IMR-90 (cell line): Measurements from ENCODE around the gene NKX2-1. TPM values are rescaled to one million over a fixed set of nuclear protein-coding genes. Genes with fewer than 3 reads are reported as not detected.

ENCODE experiments used
- ATAC-seq: fragments of 200-7000 bp; cut with Tn5 transposase; 2 replicates; pipeline ENCODE4 v1.9.1; 2020; ENCODE audit warnings: low read depth, mild to moderate bottlenecking, moderate library complexity
- BruUV-seq: library from RNA; stranded (reverse); fragments of 400-500 nt; replicated peaks from 2 replicates; lab custom pipeline; 2021; lab: Mats Ljungman, UMichigan
- CTCF ChIA-PET: fragments of 300-600 bp; formaldehyde crosslinking; extraction: SDS; loops from one replicate; lab custom pipeline; 2021; ENCODE audit warnings: antibody characterized with exemption; lab: Yijun Ruan, JAX
- POLR2A ChIA-PET: fragments of 300-600 bp; sonication (Branson Sonifier 250); formaldehyde crosslinking; loops from one replicate; lab custom pipeline; 2022; ENCODE audit warnings: antibody characterized with exemption; ENCODE audit not compliant: unreplicated experiment; lab: Charles Lee
- DNase-seq: peaks from one replicate; pipeline ENCODE4 v3.0.0; 2013
- H2AFZ ChIP-seq: replicated peaks from 2 replicates; pipeline ENCODE3; 2013; ENCODE audit warnings: low read length, mild to moderate bottlenecking; ENCODE audit not compliant: poor library complexity
- H2AK5ac ChIP-seq: 2 replicates; pipeline ENCODE4 v1.6.1; 2013; ENCODE audit warnings: low read depth, low read length, inconsistent platforms
- H2AK9ac ChIP-seq: replicated peaks from 2 replicates; pipeline ENCODE3; 2013; ENCODE audit warnings: mild to moderate bottlenecking, low read depth, low read length, moderate library complexity; ENCODE audit not compliant: poor library complexity
- H2BK120ac ChIP-seq: 2 replicates; pipeline ENCODE4 v1.6.1; 2013; ENCODE audit warnings: low read depth, low read length, inconsistent platforms
- H2BK15ac ChIP-seq: 3 replicates; pipeline ENCODE4 v1.6.1; 2013; ENCODE audit warnings: low read depth, low read length, inconsistent platforms
- H2BK20ac ChIP-seq: 2 replicates; pipeline ENCODE4 v1.6.1; 2013; ENCODE audit warnings: low read depth, mild to moderate bottlenecking, inconsistent platforms, low read length, moderate library complexity
- H2BK5ac ChIP-seq: 2 replicates; pipeline ENCODE4 v1.6.1; 2013; ENCODE audit warnings: mild to moderate bottlenecking, low read depth, low read length, inconsistent platforms; ENCODE audit not compliant: poor library complexity, severe bottlenecking
- H3K14ac ChIP-seq: replicated peaks from 2 replicates; pipeline ENCODE4 v1.6.1; 2013; ENCODE audit warnings: low read depth, low read length, inconsistent platforms
- H3K18ac ChIP-seq: 2 replicates; pipeline ENCODE4 v1.6.1; 2013; ENCODE audit warnings: low read depth, low read length, control low read depth
- H3K23ac ChIP-seq: 2 replicates; pipeline ENCODE4 v1.6.1; 2013; ENCODE audit warnings: low read depth, low read length, inconsistent platforms
- H3K27ac ChIP-seq: 2 replicates; pipeline ENCODE4 v1.5.1; 2013; ENCODE audit warnings: mild to moderate bottlenecking, control low read depth, low read length; ENCODE audit not compliant: insufficient read depth
- H3K27me3 ChIP-seq: 2 replicates; pipeline ENCODE4 v1.6.1; 2013; ENCODE audit warnings: low read length; ENCODE audit not compliant: control insufficient read depth, insufficient read depth
- H3K36me3 ChIP-seq: 2 replicates; pipeline ENCODE4 v1.6.1; 2013; ENCODE audit warnings: low read length, mixed read lengths; ENCODE audit not compliant: control insufficient read depth, insufficient read depth
- H3K4ac ChIP-seq: 2 replicates; pipeline ENCODE4 v1.6.1; 2013; ENCODE audit warnings: low read depth, low read length, inconsistent platforms
- H3K4me1 ChIP-seq: 2 replicates; pipeline ENCODE4 v1.6.1; 2013; ENCODE audit warnings: low read length, mixed read lengths; ENCODE audit not compliant: control insufficient read depth, insufficient read depth
- H3K4me2 ChIP-seq: 2 replicates; pipeline ENCODE4 v1.6.1; 2013; ENCODE audit warnings: low read depth, mild to moderate bottlenecking, control low read depth, low read length, moderate library complexity
- H3K4me3 ChIP-seq: 2 replicates; pipeline ENCODE4 v1.5.1; 2013; ENCODE audit warnings: low read depth, mild to moderate bottlenecking, control low read depth, low read length, moderate library complexity; ENCODE audit not compliant: insufficient read depth
- H3K56ac ChIP-seq: 2 replicates; pipeline ENCODE4 v1.6.1; 2013; ENCODE audit warnings: low read length, inconsistent platforms; ENCODE audit not compliant: insufficient read depth; ENCODE audit errors: extremely low read depth
- H3K79me1 ChIP-seq, 2 experiments: 2 replicates each; pipeline ENCODE4 v1.6.1; 2013; ENCODE audit warnings: low read length in 2 of 2, inconsistent platforms in 1 of 2, low read depth in 1 of 2
- H3K9ac ChIP-seq: 2 replicates; pipeline ENCODE4 v1.6.1; 2013; ENCODE audit warnings: low read depth, low read length, control low read depth
- H3K9me1 ChIP-seq: 2 replicates; pipeline ENCODE4 v1.6.1; 2013; ENCODE audit warnings: low read length, inconsistent platforms; ENCODE audit not compliant: insufficient read depth
- H3K9me3 ChIP-seq: 2 replicates; pipeline ENCODE4 v1.6.1; 2013; ENCODE audit warnings: low read length; ENCODE audit not compliant: control insufficient read depth, insufficient read depth
- H4K20me1 ChIP-seq: 2 replicates; pipeline ENCODE4 v1.6.1; 2013; ENCODE audit warnings: low read length, inconsistent platforms; ENCODE audit not compliant: insufficient read depth
- H4K5ac ChIP-seq: 2 replicates; pipeline ENCODE4 v1.6.1; 2013; ENCODE audit warnings: mild to moderate bottlenecking, low read depth, low read length, control low read depth
- H4K8ac ChIP-seq, 2 experiments: 2 replicates each; pipeline ENCODE4 v1.6.1; 2013; ENCODE audit warnings: low read depth in 2 of 2, low read length in 2 of 2, control low read depth in 1 of 2, inconsistent platforms in 1 of 2
- H4K91ac ChIP-seq: 2 replicates; pipeline ENCODE4 v1.6.1; 2013; ENCODE audit warnings: low read depth, low read length, inconsistent platforms; ENCODE audit not compliant: insufficient read depth
- BHLHE40 ChIP-seq: fragments of 150-350 bp; IDR thresholded peaks from 2 replicates; pipeline ENCODE4 v1.6.1; 2016; ENCODE audit warnings: mild to moderate bottlenecking, low read depth, low read length
- CEBPB ChIP-seq: IDR thresholded peaks from 2 replicates; pipeline ENCODE4 v1.6.1; 2012; ENCODE audit warnings: low read depth, low read length, improper control_type of control experiment
- CHD1 ChIP-seq: IDR thresholded peaks from 2 replicates; pipeline ENCODE4 v1.6.1; 2012; ENCODE audit warnings: low read depth, low read length, improper control_type of control experiment
- ELK1 ChIP-seq: fragments of 150-350 bp; IDR thresholded peaks from 2 replicates; pipeline ENCODE4 v1.6.1; 2016; ENCODE audit warnings: low read depth, mild to moderate bottlenecking, low read length, moderate library complexity, borderline replicate concordance
- FOS ChIP-seq: fragments of 150-350 bp; IDR thresholded peaks from 2 replicates; pipeline ENCODE4 v1.6.1; 2016; ENCODE audit warnings: low read depth, low read length
- MAFK ChIP-seq: IDR thresholded peaks from 2 replicates; pipeline ENCODE4 v1.6.1; 2012; ENCODE audit warnings: low read depth, low read length, improper control_type of control experiment
- MAZ ChIP-seq: IDR thresholded peaks from 2 replicates; pipeline ENCODE4 v1.6.1; 2012; ENCODE audit warnings: low read depth, mild to moderate bottlenecking, low read length, improper control_type of control experiment, moderate library complexity, borderline replicate concordance
- MXI1 ChIP-seq: IDR thresholded peaks from 2 replicates; pipeline ENCODE4 v1.6.1; 2012; ENCODE audit warnings: low read depth, mild to moderate bottlenecking, low read length, moderate library complexity, borderline replicate concordance
- NFE2L2 ChIP-seq: fragments of 150-350 bp; IDR thresholded peaks from 2 replicates; pipeline ENCODE4 v1.6.1; 2016; ENCODE audit warnings: low read depth, mild to moderate bottlenecking, low read length
- POLR2A ChIP-seq: IDR thresholded peaks from 2 replicates; pipeline ENCODE4 v1.6.1; 2012; ENCODE audit warnings: mild to moderate bottlenecking, low read depth, low read length
- RAD21 ChIP-seq: IDR thresholded peaks from 2 replicates; pipeline ENCODE4 v1.6.1; 2012; ENCODE audit warnings: low read length, improper control_type of control experiment
- RCOR1 ChIP-seq: IDR thresholded peaks from 2 replicates; pipeline ENCODE4 v1.6.1; 2012; ENCODE audit warnings: mild to moderate bottlenecking, low read length, improper control_type of control experiment; ENCODE audit not compliant: insufficient replicate concordance
- RFX5 ChIP-seq: IDR thresholded peaks from 2 replicates; pipeline ENCODE4 v1.8.0; 2012; ENCODE audit warnings: low read depth, mild to moderate bottlenecking, low read length, moderate library complexity
- SMC3 ChIP-seq: fragments of 150-350 bp; IDR thresholded peaks from 2 replicates; pipeline ENCODE4 v1.6.1; 2016; ENCODE audit warnings: low read depth, mild to moderate bottlenecking, antibody characterized with exemption, low read length, moderate library complexity
- dilution Hi-C: fragments of 300-500 bp; cut with HindIII; formaldehyde crosslinking; loops from one replicate; pipeline ENCODE4 v1.14.3; 2018; ENCODE audit warnings: low sequenced_read_pairs; ENCODE audit not compliant: unreplicated experiment
- in situ Hi-C: fragments of 300-500 bp; cut with MboI; formaldehyde crosslinking; loops from 3 replicates; pipeline ENCODE4 v1.14.3; 2019; ENCODE audit warnings: low sequenced_read_pairs, inconsistent platforms, mixed read lengths
- intact Hi-C: fragments of 100-400 bp; cut with micrococcal nuclease; formaldehyde crosslinking; loops from 2 replicates; pipeline ENCODE4 v1.10.0; 2022
- polyA plus RNA-seq, 3 experiments: library from polyadenylated mRNA; depleted of rRNA; stranded (reverse); fragments of >200 nt; gene quantifications; 2 replicates each; pipeline ENCODE4 v1.2.3, GENCODE V29; 2012; ENCODE audit warnings: low replicate concordance in 1 of 3
- total RNA-seq: library from RNA; depleted of rRNA; stranded (reverse); fragments of >200 nt; gene quantifications from 2 replicates; pipeline ENCODE4 v1.2.3, GENCODE V29; 2012
- TF ChIP-seq, protein P1 (sequence below): fragments of 150-350 bp; IDR thresholded peaks from 2 replicates; pipeline ENCODE4 v1.6.1; 2017; ENCODE audit warnings: mild to moderate bottlenecking, antibody characterized with exemption, low read length, low read depth
- TF ChIP-seq, protein P2 (sequence below): conservative IDR thresholded peaks from 2 replicates; pipeline ENCODE4 v1.5.1; 2012; ENCODE audit warnings: mild to moderate bottlenecking, low read depth, low read length, improper control_type of control experiment

The NKX2-1 gene
- total and polyA plus RNA-seq, 2 of the 4 experiments (the other 2 are of a cell fraction): not detected

- Histone ChIP-seq H2BK120ac (no peak overlapping the region), H2BK5ac (no peak overlapping the region), H3K4me2 (no peak overlapping the region), H2AFZ (no peak overlapping the region), H3K27me3 (peaks cover 31% of the 10 kb centered on the region), H2BK15ac (no peak overlapping the region), H3K9me1 (no peaks in the 10 kb centered on the region), H3K18ac (no peak overlapping the region), H2AK9ac (no peak overlapping the region), H2BK20ac (no peak overlapping the region), H3K4me3 (no peak overlapping the region), H4K91ac (no peak overlapping the region), H3K14ac (no peak overlapping the region), H3K9me3 (peaks cover 4% of the 10 kb centered on the region), H3K4ac (no peak overlapping the region), H3K23ac (no peak overlapping the region), H3K9ac (no peak overlapping the region), H4K5ac (no peak overlapping the region), H2AK5ac (no peak overlapping the region), H3K79me1 (no peaks in the 10 kb centered on the region), H3K27ac (no peak overlapping the region), H3K36me3 (no peaks in the 10 kb centered on the region), H3K56ac (no peak overlapping the region), H3K4me1 (no peaks in the 10 kb centered on the region), H4K20me1 (no peaks in the 10 kb centered on the region), H4K8ac (no peak overlapping the region)
- TF ChIP-seq SMC3: no peak
- TF ChIP-seq, protein P1, sequence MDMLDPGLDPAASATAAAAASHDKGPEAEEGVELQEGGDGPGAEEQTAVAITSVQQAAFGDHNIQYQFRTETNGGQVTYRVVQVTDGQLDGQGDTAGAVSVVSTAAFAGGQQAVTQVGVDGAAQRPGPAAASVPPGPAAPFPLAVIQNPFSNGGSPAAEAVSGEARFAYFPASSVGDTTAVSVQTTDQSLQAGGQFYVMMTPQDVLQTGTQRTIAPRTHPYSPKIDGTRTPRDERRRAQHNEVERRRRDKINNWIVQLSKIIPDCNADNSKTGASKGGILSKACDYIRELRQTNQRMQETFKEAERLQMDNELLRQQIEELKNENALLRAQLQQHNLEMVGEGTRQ: no peak
- no peak for TF ChIP-seq CHD1
- no peak for TF ChIP-seq ELK1
- no peak for TF ChIP-seq RCOR1
- TF ChIP-seq POLR2A: no peak
- no peak for TF ChIP-seq MXI1
- TF ChIP-seq NFE2L2: no peak
- no peak for TF ChIP-seq MAZ
- TF ChIP-seq FOS: no peak
- no peak for TF ChIP-seq MAFK
- no peak for TF ChIP-seq RAD21
- TF ChIP-seq CEBPB: no peak
- no peak for TF ChIP-seq BHLHE40
- TF ChIP-seq RFX5: no peak
- TF ChIP-seq, protein P2, sequence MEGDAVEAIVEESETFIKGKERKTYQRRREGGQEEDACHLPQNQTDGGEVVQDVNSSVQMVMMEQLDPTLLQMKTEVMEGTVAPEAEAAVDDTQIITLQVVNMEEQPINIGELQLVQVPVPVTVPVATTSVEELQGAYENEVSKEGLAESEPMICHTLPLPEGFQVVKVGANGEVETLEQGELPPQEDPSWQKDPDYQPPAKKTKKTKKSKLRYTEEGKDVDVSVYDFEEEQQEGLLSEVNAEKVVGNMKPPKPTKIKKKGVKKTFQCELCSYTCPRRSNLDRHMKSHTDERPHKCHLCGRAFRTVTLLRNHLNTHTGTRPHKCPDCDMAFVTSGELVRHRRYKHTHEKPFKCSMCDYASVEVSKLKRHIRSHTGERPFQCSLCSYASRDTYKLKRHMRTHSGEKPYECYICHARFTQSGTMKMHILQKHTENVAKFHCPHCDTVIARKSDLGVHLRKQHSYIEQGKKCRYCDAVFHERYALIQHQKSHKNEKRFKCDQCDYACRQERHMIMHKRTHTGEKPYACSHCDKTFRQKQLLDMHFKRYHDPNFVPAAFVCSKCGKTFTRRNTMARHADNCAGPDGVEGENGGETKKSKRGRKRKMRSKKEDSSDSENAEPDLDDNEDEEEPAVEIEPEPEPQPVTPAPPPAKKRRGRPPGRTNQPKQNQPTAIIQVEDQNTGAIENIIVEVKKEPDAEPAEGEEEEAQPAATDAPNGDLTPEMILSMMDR: no peak
- ATAC-seq: no peak
- POLR2A ChIA-PET: no interaction called here
- BruUV-seq: no TSS peak
- CTCF ChIA-PET: no interaction called here
- no peak for DNase-seq
- in situ Hi-C loops: no loop called here
- intact Hi-C loops: no loop called here
- dilution Hi-C loops: no loop called here
These were observed 9.0 kb upstream of the NKX2-1 start for GRCh38 chr14:36529062-36529461.
